TTC549 (cell line): ENCODE measurements around the gene COX8A.
"Not testable (repeated sequence)": the region's sequence is repeated elsewhere in the genome, so short reads cannot be mapped to it uniquely, and the experiment has no call there.

Experiments
- FAIRE-seq: peaks from 2 replicates; lab custom pipeline; 2012; peaks lifted over from hg19 to GRCh38; lab: Jason Lieb, UNC

COX8A gene

DNA sequence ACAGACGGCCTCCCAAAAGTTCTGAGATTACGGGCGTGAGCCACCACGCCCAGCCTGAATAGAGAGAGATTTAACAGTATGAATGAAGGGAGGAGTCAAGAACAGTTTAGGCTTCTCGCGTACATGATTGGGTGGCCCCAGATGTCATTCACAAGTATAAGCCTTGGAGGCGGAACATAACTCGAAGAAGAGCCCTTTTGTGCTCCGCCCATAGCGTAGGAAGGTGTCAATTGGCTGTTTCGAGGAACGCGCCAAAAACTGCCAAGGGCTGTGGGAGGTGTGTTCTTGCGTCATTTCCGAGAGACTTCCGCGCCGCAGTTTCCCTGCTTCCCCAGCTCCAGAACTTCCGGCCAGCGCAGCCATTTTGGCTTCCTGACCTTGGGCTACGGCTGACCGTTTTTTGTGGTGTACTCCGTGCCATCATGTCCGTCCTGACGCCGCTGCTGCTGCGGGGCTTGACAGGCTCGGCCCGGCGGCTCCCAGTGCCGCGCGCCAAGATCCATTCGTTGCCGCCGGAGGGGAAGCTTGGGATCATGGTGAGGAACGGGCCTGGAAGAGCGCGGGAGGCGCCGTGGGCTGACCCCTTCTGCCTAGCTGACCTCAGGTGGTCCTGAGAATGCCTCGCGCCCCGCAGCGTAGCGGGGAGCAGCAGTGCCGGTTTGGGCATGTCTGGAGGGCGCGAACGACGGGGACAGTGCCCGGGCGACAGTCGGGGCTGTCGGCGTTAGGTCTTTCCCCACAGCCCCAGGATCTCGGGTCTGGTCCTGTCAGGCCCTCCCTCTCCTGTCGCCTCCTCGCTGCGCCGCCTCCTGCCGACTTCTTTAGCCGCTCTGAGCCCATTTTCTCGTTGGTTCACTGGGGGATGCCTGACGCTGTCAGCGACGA, at the start of gene COX8A:
COX8A (plus strand) TSS at position 362 of the 885 bp plus-strand sequence; CDS start at position 423, 61 bp downstream.
- peak; percentile 96 for FAIRE-seq

DNA sequence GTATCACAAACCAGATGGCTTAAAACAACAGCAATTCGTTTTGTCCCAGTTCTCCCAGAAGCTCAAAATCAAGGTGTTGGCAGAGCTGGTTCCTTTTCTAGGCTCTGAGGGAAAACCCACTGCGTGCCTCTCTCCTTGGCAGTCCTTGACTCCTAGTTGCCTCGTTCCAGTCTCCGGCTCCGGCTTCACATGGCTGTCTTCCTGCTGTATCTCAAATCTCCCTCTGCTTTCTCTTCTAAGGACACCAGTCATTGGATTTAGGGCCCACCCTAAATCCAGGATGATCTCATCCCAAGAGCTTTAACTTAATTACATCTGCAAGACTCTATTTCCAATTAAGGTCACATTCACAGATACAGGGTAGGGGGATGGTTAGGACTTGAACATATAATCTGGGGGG, 44.8 kb upstream of the COX8A start:
- FAIRE-seq = no peak

GRCh38 chr11:63931045-63931444, 43.4 kb upstream of the COX8A start:
- FAIRE-seq = no peak

DNA sequence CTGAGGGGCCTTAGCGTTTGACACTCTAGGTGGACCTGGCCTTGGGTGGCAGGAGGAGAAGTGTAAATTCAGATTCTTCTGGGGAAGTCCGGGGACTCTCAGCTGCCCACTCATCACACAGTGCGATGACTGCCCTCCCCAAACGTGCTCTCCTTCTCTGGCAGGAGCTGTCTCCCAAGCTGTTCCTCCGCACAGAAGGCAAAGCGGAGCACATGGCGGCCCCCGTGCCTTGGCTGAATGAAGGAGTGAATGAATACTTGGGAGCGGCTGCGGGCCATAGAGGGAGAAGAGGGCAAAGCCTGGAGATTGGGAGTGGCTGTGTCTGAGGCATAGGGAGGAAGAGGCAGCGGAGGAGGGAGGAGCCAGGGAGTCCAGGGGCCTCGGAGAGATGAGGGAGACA, 42.5 kb upstream of the COX8A start:
- FAIRE-seq = no peak

DNA sequence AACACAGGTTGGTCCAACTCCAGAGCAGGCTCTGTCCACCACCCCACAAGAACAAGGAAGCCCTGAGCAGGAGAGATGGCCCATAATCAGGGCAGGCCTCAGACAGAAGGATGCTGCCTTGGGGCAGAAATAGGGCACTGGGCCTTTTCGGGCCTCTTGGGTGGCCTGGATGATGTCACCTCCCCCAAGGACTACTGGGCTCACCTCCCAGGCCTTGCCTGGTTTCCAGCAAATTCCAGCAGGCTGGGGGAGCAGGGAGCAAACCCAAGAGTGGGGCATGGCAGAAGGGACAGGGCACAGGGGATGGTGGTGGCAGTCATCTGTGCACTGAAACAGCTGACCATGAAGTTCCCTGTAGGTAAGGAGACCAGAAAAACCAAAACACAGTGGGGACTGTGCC, 41.0 kb upstream of the COX8A start:
- no peak for FAIRE-seq

DNA sequence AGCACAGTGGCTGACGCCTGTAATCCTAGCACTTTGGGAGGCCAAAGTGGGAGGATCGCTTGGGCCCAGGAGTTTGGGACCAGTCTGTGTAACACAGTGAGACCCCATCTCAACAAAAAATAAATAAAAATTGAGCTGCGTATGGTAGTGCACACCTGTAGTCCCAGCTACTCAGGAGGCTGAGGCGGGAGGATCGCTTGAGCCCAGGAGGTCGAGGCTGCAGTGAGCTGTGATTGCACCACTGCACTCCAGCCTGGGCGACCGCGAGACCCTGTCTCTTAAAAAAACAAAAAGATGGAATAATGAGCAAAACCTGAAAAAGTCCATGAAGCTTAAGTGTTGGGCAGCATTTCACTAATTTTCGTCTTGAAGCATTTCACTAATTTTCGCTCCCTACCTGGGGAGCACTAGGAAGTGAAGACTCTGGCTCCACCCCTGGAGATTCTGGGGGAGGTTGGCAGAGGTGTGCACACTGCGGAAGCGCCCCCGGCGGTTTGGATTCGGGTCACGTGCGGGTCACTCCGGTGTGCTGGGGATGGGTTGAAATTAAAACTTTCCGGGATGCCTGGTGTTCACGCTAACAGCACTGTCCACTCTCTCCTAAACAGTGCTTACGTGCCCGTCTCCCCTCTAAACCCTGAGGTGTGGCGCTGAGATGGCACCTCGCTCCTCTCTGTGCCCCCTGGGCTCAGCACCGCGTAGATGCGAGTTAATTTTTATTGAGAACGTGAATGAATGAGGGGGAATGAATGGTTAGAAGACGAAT, 36.5 kb upstream of the COX8A start:
- FAIRE-seq = no peak

- no peak for FAIRE-seq
These were observed 35.7 kb upstream of the COX8A start, which contains the start of gene NAA40 for GRCh38 chr11:63938479-63939396. NAA40 (plus strand) TSS chr11:63939002; CDS start chr11:63939097, 95 bp downstream.

GRCh38 chr11:63939397-63939891, 35.0 kb upstream of the COX8A start:
- no peak for FAIRE-seq

DNA sequence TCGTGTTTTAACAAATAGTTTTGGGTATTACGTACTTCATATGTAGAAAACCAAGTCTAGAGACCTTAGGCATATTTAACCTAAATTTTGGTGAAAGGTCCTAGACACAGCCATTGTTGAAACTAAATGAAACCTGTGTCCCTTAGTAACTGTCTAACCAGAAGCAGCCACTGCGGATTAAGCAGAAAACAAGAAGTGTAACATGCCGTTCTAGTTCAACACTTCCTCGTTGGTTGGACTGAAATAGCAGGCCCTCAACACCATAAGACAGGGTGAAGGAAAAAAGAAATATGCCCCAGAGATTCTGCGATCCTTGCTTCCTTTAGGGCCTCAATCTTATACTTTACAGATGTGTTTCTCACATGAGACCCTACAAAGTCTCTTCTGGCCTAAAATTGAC, 33.6 kb upstream of the COX8A start:
- no peak for FAIRE-seq

DNA sequence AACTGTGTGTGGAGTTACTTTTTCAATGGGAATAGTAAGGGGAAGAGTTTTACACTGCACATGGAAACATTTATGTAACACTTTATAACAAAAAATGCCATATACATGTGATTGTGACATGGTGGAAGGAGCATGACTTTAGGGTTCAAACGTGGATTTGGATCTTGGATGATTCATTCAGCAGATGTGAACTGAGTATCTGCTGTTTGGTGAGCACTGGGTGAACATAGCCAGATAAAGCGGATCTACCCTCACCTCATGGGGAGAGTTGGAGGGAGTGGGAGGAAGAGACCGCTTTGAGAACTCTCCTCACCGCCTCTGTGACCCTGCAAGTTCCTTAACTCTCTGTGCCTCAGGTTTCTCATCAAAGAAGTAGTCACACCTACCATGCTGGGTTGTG, 32.5 kb upstream of the COX8A start:
- no peak for FAIRE-seq

GRCh38 chr11:63942803-63943202, 31.6 kb upstream of the COX8A start:
- no peak for FAIRE-seq

DNA sequence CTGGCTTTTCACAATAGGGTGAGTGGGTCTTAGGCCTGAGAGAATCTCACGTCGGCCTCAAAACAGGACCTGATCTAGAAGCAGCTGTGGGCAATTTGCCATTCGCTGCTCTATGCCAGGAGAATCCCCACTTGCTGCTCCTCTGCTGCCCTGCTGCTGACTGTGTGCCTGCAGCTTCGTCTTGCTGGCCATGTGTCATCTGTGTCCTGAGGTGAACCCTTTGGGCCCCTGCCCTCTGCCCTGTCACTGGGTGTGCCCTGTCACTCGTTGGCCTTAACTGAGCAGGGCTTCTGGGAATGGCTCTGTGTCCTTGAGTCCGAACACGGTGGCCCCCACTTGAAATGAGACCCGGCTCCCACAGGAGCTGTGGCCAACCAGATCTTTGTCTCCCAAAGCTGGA, 29.4 kb upstream of the COX8A start:
- FAIRE-seq = no peak

- no peak for FAIRE-seq
These were observed 28.8 kb upstream of the COX8A start for GRCh38 chr11:63945477-63946163.

DNA sequence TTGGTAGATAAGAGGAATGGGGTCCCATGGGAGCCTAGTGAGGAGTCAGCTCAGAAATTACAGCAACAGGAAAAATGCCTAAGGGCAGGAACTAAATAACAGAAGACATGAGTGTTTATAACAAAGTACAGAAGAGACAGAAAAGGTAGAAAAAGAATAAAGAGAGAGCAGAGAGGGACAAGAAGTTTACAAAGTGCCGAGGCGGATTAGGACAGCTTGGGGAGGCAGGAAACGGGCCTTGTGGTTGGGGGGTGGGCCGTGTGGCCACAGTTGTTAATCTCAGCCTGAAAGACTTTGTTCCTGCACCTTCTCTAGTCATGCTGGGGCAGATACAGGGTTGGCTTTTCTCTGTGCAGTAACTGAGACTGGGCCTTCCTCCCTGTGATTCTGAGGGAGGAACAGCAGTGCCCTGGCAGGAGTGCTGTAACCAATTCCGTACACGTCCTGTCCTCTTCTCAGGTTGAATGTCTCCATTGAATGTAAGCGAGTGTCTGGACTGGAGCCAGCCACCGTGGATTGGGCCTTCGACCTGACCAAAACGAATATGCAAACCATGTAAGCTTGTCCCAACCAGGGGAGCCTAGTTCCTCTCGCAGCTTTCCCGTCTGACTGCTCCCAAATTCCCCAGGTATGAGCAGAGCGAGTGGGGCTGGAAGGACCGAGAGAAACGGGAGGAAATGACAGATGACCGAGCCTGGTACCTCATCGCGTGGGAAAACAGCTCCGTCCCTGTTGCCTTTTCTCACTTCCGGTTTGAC, 22.5 kb upstream of the COX8A start:
- no peak for FAIRE-seq

- no peak for FAIRE-seq
These were observed 21.9 kb upstream of the COX8A start for GRCh38 chr11:63952570-63952969.

DNA sequence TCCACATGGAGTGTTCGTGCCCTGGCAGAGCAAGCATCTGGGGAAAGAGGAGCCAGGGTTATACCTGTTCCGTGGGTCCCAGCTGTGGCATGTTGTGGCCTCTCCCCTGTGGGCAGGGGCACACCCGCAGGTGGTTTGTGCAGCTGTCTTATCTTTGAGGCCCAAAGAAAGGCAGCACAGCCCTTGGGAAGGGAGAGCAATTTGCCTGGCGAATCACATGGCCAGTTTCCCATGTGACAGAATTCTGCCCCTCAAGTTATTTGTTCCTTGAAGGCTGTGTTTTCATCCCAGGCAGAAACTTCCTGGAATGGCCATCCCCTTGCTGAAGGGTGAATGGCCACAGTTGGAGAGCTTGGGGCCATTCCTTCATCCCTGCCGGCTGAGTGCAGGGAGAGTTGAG, 16.4 kb upstream of the COX8A start:
- no peak for FAIRE-seq

- FAIRE-seq = no peak
These were observed 12.6 kb upstream of the COX8A start for GRCh38 chr11:63961608-63962412.

DNA sequence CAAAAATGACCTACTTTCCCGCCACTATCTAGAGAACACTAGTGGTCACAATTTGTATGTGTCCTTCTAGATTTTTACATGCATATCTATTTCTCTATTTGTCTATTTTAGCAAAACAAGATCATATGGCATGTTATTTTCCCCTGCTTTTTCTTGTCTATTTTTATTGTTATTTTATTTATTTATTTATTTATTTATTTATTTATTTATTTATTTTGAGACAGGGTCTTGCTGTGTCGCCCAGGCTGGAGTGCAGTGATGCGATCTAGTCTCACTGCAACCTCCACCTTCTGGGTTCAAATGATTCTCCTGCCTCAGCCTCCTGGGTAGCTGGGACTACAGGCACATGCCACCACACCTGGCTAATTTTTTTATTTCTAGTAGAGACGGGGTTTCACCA, 10.5 kb upstream of the COX8A start:
- FAIRE-seq = not testable (repeated sequence)

GRCh38 chr11:63966444-63966843, 8.0 kb upstream of the COX8A start:
- FAIRE-seq = no peak

DNA sequence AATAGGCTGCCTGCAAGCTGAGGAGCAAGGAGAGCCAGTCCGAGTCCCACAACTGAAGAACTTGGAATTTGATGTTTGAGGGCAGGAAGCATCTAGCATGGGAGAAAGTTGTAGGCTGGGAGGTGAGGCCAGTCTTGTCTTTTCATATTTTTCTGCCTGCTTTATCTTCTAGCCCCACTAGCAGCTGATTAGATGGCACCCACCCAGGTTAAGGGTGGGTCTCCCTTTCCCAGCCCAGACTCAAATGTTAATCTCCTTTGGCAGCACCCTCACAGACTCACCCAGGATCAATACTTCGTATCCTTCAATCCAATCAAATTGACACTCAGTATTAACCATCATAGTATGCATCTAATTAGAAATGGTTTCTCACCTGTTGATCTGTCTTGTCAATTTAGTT, 5.0 kb upstream of the COX8A start:
- no peak for FAIRE-seq
